MM.1S (cell line): Measurements from ENCODE around the gene MUCL3.

Experiments used
- DNase-seq: peaks from one replicate; pipeline ENCODE4 v3.0.0-alpha.2; 2015
- H2AFZ ChIP-seq: fragments of 300-600 bp; sonication (generic); 2 replicates; pipeline ENCODE4 v1.6.0; 2016; ENCODE audit warnings: antibody characterized with exemption, low read length
- H3F3A ChIP-seq: fragments of 300-600 bp; sonication (generic); 2 replicates; pipeline ENCODE4 v1.6.1; 2016; ENCODE audit warnings: mild to moderate bottlenecking, antibody characterized with exemption, low read length, moderate library complexity, mixed read lengths; ENCODE audit not compliant: insufficient read depth
- H3K27ac ChIP-seq: fragments of 300-600 bp; sonication (generic); 2 replicates; pipeline ENCODE4 v1.5.1; 2016; ENCODE audit warnings: mild to moderate bottlenecking, low read length
- H3K27me3 ChIP-seq: fragments of 300-600 bp; sonication (generic); replicated peaks from 2 replicates; pipeline ENCODE4 v1.6.0; 2016; ENCODE audit warnings: low read length; ENCODE audit not compliant: insufficient read depth
- H3K36me3 ChIP-seq: fragments of 300-600 bp; sonication (generic); replicated peaks from 2 replicates; pipeline ENCODE4 v1.6.1; 2016; ENCODE audit warnings: mild to moderate bottlenecking, low read length, mixed read lengths; ENCODE audit not compliant: insufficient read depth
- H3K4me1 ChIP-seq: fragments of 300-600 bp; sonication (generic); 2 replicates; pipeline ENCODE4 v1.6.1; 2016; ENCODE audit warnings: low read length, mixed read lengths
- H3K4me2 ChIP-seq: fragments of 300-600 bp; sonication (generic); 2 replicates; pipeline ENCODE4 v1.6.0; 2016; ENCODE audit warnings: low read depth, low read length
- H3K4me3 ChIP-seq: fragments of 300-600 bp; sonication (generic); 2 replicates; pipeline ENCODE4 v1.5.1; 2016; ENCODE audit warnings: low read length, mixed read lengths
- H3K79me2 ChIP-seq: fragments of 300-600 bp; sonication (generic); 2 replicates; pipeline ENCODE4 v1.6.1; 2016; ENCODE audit warnings: mixed run types, low read length, mixed read lengths
- H3K9ac ChIP-seq: fragments of 300-600 bp; sonication (generic); 2 replicates; pipeline ENCODE4 v1.6.1; 2016; ENCODE audit warnings: low read length, mixed read lengths
- H3K9me2 ChIP-seq: fragments of 300-600 bp; sonication (generic); replicated peaks from 2 replicates; pipeline ENCODE4 v1.6.1; 2016; ENCODE audit warnings: mild to moderate bottlenecking, low read length, mixed read lengths; ENCODE audit not compliant: insufficient read depth
- H3K9me3 ChIP-seq: fragments of 300-600 bp; sonication (generic); replicated peaks from 2 replicates; pipeline ENCODE4 v1.6.1; 2016; ENCODE audit warnings: mild to moderate bottlenecking, low read length, mixed read lengths; ENCODE audit not compliant: insufficient read depth
- H4K20me1 ChIP-seq: fragments of 300-600 bp; sonication (generic); 2 replicates; pipeline ENCODE4 v1.6.1; 2016; ENCODE audit warnings: mild to moderate bottlenecking, low read length, moderate library complexity, mixed read lengths; ENCODE audit not compliant: insufficient read depth
- CTCF ChIP-seq: fragments of 300-600 bp; sonication (generic); IDR thresholded peaks from 2 replicates; pipeline ENCODE4 v1.5.1; 2016; ENCODE audit warnings: antibody characterized with exemption, low read length, mixed read lengths
- EZH2 ChIP-seq: fragments of 300-600 bp; sonication (generic); optimal IDR thresholded peaks from 2 replicates; pipeline ENCODE3; 2017; ENCODE audit warnings: low read depth, mild to moderate bottlenecking, antibody characterized with exemption, low read length, mixed read lengths
- EZH2phosphoT487 ChIP-seq: fragments of 300-600 bp; sonication (generic); IDR thresholded peaks from 2 replicates; pipeline ENCODE4 v1.6.1; 2018; ENCODE audit warnings: antibody characterized with exemption, low read length

MUCL3 gene

DNA sequence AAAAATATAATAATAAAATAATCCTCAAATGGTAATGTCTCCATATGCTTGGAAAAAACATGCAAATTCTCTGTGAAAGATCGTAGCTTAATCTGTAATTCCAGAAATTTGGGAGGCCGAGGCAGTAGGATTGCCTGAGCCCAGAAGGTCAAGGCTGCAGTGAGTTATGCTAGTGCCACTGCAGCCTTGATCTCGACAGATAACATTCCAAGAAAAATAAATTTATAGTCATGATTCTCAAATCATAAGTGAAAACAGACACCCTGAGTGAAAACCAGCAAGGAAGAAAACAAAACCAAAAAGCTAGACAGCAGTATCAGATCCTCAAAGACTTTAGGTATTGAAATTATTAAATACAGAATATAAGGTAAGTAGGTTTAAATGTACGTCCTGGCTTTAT lies 38.9 kb downstream of the MUCL3 start:
- no peak overlapping the region for H3K9ac ChIP-seq
- H4K20me1 ChIP-seq: no peaks in the 10 kb centered on the region
- peaks cover 27% of the 10 kb centered on the region for H3K27me3 ChIP-seq
- no peak for DNase-seq
- no peak overlapping the region for H3K27ac ChIP-seq
- H2AFZ ChIP-seq: no peak overlapping the region
- no peaks in the 10 kb centered on the region for H3K9me3 ChIP-seq
- H3K4me1 ChIP-seq: peaks cover 9% of the 10 kb centered on the region
- no peaks in the 10 kb centered on the region for H3K79me2 ChIP-seq
- no peaks in the 10 kb centered on the region for H3K36me3 ChIP-seq
- no peaks in the 10 kb centered on the region for H3K9me2 ChIP-seq
- TF ChIP-seq CTCF: no peak
- no peak for TF ChIP-seq EZH2phosphoT487
- no peak for TF ChIP-seq EZH2
- H3F3A ChIP-seq: no peaks in the 10 kb centered on the region; the same call in 1 of the 2 replicates
- no peak overlapping the region for H3K4me2 ChIP-seq
- no peak overlapping the region for H3K4me3 ChIP-seq

- Histone ChIP-seq H3K9me2 (no peaks in the 10 kb centered on the region), H4K20me1 (no peaks in the 10 kb centered on the region), H3K4me2 (no peak overlapping the region), H2AFZ (no peak overlapping the region), H3K4me3 (no peak overlapping the region), H3F3A (no peaks in the 10 kb centered on the region; the same call in 1 of the 2 replicates), H3K79me2 (no peaks in the 10 kb centered on the region), H3K27ac (no peak overlapping the region), H3K27me3 (peaks cover 27% of the 10 kb centered on the region), H3K4me1 (peaks cover 9% of the 10 kb centered on the region), H3K9me3 (no peaks in the 10 kb centered on the region), H3K36me3 (no peaks in the 10 kb centered on the region), H3K9ac (no peak overlapping the region)
- no peak for DNase-seq
- no peak for TF ChIP-seq EZH2phosphoT487
These were observed 41.4 kb downstream of the MUCL3 start for GRCh38 chr6:30981942-30982772.

GRCh38 chr6:30983439-30983838 lies 42.7 kb downstream of the MUCL3 start, which contains the start of gene MUC21:
Gene MUC21 (plus strand): TSS chr6:30983718. CDS start chr6:30983959, 241 bp downstream.
- no peaks in the 10 kb centered on the region for H3K9me2 ChIP-seq
- no peaks in the 10 kb centered on the region for H4K20me1 ChIP-seq
- DNase-seq: no peak
- no peaks in the 10 kb centered on the region for H3K36me3 ChIP-seq
- no peak within 1 kb of the TSS for H2AFZ ChIP-seq
- no peaks in the 10 kb centered on the region for H3K9me3 ChIP-seq
- H3K4me1 ChIP-seq: peaks cover 9% of the 10 kb centered on the region
- no peaks in the 10 kb centered on the region for H3K79me2 ChIP-seq
- no peak within 1 kb of the TSS for H3K9ac ChIP-seq
- H3F3A ChIP-seq: no peaks in the 10 kb centered on the region; the same call in 1 of the 2 replicates
- H3K27ac ChIP-seq: no peak within 1 kb of the TSS
- TF ChIP-seq EZH2phosphoT487 (no peak), EZH2 (no peak), CTCF (no peak)
- peaks cover 21% of the 10 kb centered on the region for H3K27me3 ChIP-seq
- no peak within 1 kb of the TSS for H3K4me3 ChIP-seq
- H3K4me2 ChIP-seq: no peak within 1 kb of the TSS

DNA sequence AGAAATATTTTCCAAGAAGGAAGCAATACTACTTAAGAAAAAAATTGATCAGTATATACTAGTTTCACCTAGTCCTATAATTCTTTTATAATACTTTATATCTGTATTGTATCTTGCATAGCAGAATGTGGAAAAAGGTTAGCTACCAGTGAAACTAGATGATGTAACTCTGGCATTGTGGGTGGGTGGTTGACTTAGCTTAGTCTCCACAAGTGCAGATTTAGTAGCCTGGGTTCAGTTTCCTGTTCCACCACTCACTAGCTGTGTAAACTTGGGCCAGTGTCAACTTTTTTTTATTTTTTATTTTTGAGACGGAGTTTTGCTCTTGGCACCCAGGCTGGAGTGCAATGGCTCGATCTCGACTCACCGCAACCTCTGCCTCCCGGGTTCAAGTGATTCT lies 44.7 kb downstream of the MUCL3 start:
- Histone ChIP-seq H3K9ac (no peak overlapping the region), H3K79me2 (no peaks in the 10 kb centered on the region), H2AFZ (no peak overlapping the region), H3K4me2 (no peak overlapping the region), H3K9me2 (no peaks in the 10 kb centered on the region), H3K27me3 (peaks cover 16% of the 10 kb centered on the region), H3K9me3 (no peaks in the 10 kb centered on the region), H3F3A (no peaks in the 10 kb centered on the region), H3K27ac (no peak overlapping the region), H3K4me1 (peaks cover 6% of the 10 kb centered on the region; the same call in 1 of the 2 replicates), H3K4me3 (no peak overlapping the region), H3K36me3 (no peaks in the 10 kb centered on the region), H4K20me1 (no peaks in the 10 kb centered on the region)
- no peak for DNase-seq
- no peak for TF ChIP-seq EZH2
- no peak for TF ChIP-seq CTCF
- TF ChIP-seq EZH2phosphoT487: no peak
